Effector memory CD8-positive, alpha-beta T cell (primary cell): Measurements from ENCODE around the gene NPHP1.
A peak's percentile ranks its signal among the peaks of the same experiment; 100 is the strongest.

ENCODE experiments used
- ATAC-seq: fragments of 150-1000 bp; cut with Tn5 transposase; replicated peaks from 2 replicates; pipeline ENCODE4 v1.10.0; 2021; ENCODE audit warnings: mild to moderate bottlenecking, moderate library complexity
- DNase-seq, 3 experiments: peaks; one replicate each; pipeline ENCODE4 v3.0.0; 2021
- H3K27ac Mint-ChIP-seq, 2 donors: one replicate each; pipeline ENCODE4 v1.8.0; 2022; ENCODE audit warnings: mild to moderate bottlenecking in 2 of 2, mixed read lengths in 2 of 2, moderate library complexity in 2 of 2
- H3K27me3 Mint-ChIP-seq, 2 donors: one replicate each; pipeline ENCODE4 v1.8.0; 2022; ENCODE audit warnings: mixed read lengths in 2 of 2
- H3K36me3 Mint-ChIP-seq: one replicate; pipeline ENCODE4 v1.8.0; 2022; ENCODE audit warnings: mild to moderate bottlenecking, moderate library complexity, mixed read lengths; ENCODE audit not compliant: insufficient read depth
- H3K4me1 Mint-ChIP-seq, 2 donors: one replicate each; pipeline ENCODE4 v1.8.0; 2022; ENCODE audit warnings: low read depth in 2 of 2, mixed read lengths in 2 of 2
- H3K4me3 Mint-ChIP-seq, 2 donors: one replicate each; pipeline ENCODE4 v1.8.0; 2022; ENCODE audit warnings: mild to moderate bottlenecking in 2 of 2, mixed read lengths in 2 of 2, moderate library complexity in 2 of 2
- H3K9me3 Mint-ChIP-seq, 2 donors: one replicate each; pipeline ENCODE4 v1.8.0; 2022; ENCODE audit warnings: mixed read lengths in 2 of 2

NPHP1 gene

GRCh38 chr2:110134025-110134424, 70.8 kb downstream of the NPHP1 start:
- DNase-seq (no peak), ATAC-seq (no peak)
- Mint-ChIP-seq H3K9me3 (no peaks in the 10 kb centered on the region), H3K27ac (no peak overlapping the region), H3K4me3 (no peak overlapping the region), H3K36me3 (no peaks in the 10 kb centered on the region), H3K27me3 (peaks cover 0 to under 1% of the 10 kb centered on the region in 2 donors), H3K4me1 (no peaks in the 10 kb centered on the region)

- H3K27ac Mint-ChIP-seq, result no peak overlapping the region
- H3K9me3 Mint-ChIP-seq, result no peaks in the 10 kb centered on the region
- no peaks in the 10 kb centered on the region for H3K27me3 Mint-ChIP-seq
- ATAC-seq, result no peak
- H3K36me3 Mint-ChIP-seq, result no peaks in the 10 kb centered on the region
- H3K4me3 Mint-ChIP-seq, result no peak overlapping the region
- no peaks in the 10 kb centered on the region for H3K4me1 Mint-ChIP-seq
- no peak for DNase-seq
Observed at GRCh38 chr2:110131166-110131565, 73.6 kb downstream of the NPHP1 start.

- H3K36me3 Mint-ChIP-seq, result no peaks in the 10 kb centered on the region
- no peaks in the 10 kb centered on the region for H3K9me3 Mint-ChIP-seq
- no peak overlapping the region for H3K4me3 Mint-ChIP-seq
- ATAC-seq, result no peak
- no peak overlapping the region for H3K27ac Mint-ChIP-seq
- H3K4me1 Mint-ChIP-seq, result no peaks in the 10 kb centered on the region
- no peaks in the 10 kb centered on the region for H3K27me3 Mint-ChIP-seq
- DNase-seq, result no peak
Observed at GRCh38 chr2:110130757-110131156, 74.1 kb downstream of the NPHP1 start.

- H3K27me3 Mint-ChIP-seq, result no peaks in the 10 kb centered on the region
- H3K4me3 Mint-ChIP-seq, result no peak overlapping the region
- H3K4me1 Mint-ChIP-seq, result no peaks in the 10 kb centered on the region
- ATAC-seq (no peak), DNase-seq (no peak)
- H3K36me3 Mint-ChIP-seq, result no peaks in the 10 kb centered on the region
- no peak overlapping the region for H3K27ac Mint-ChIP-seq
- no peaks in the 10 kb centered on the region for H3K9me3 Mint-ChIP-seq
Observed at GRCh38 chr2:110126906-110127305, 77.9 kb downstream of the NPHP1 start.

GRCh38 chr2:110126086-110126773, 78.6 kb downstream of the NPHP1 start:
- ATAC-seq (no peak), DNase-seq (no peak)
- no peak overlapping the region for H3K27ac Mint-ChIP-seq
- H3K4me1 Mint-ChIP-seq, result no peaks in the 10 kb centered on the region
- no peaks in the 10 kb centered on the region for H3K36me3 Mint-ChIP-seq
- no peaks in the 10 kb centered on the region for H3K9me3 Mint-ChIP-seq
- peaks cover 0 to 1% of the 10 kb centered on the region in 2 donors for H3K27me3 Mint-ChIP-seq
- H3K4me3 Mint-ChIP-seq, result no peak overlapping the region

GRCh38 chr2:110124939-110125691, 79.7 kb downstream of the NPHP1 start:
- Mint-ChIP-seq H3K36me3 (no peaks in the 10 kb centered on the region), H3K9me3 (no peaks in the 10 kb centered on the region), H3K27me3 (peaks cover 0 to 12% of the 10 kb centered on the region in 2 donors), H3K4me3 (no peak overlapping the region), H3K27ac (no peak overlapping the region), H3K4me1 (no peaks in the 10 kb centered on the region)
- ATAC-seq (no peak), DNase-seq (no peak)

- DNase-seq (no peak), ATAC-seq (no peak)
- Mint-ChIP-seq H3K36me3 (no peaks in the 10 kb centered on the region), H3K9me3 (no peaks in the 10 kb centered on the region), H3K4me3 (no peak overlapping the region), H3K4me1 (no peaks in the 10 kb centered on the region), H3K27me3 (peaks cover 8 to 13% of the 10 kb centered on the region in 2 donors), H3K27ac (no peak overlapping the region)
Observed at GRCh38 chr2:110124038-110124825, 80.6 kb downstream of the NPHP1 start.

GRCh38 chr2:110121592-110121991, 83.2 kb downstream of the NPHP1 start:
- H3K27ac Mint-ChIP-seq, result no peak overlapping the region
- no peaks in the 10 kb centered on the region for H3K4me1 Mint-ChIP-seq
- no peak overlapping the region for H3K4me3 Mint-ChIP-seq
- H3K9me3 Mint-ChIP-seq, result no peaks in the 10 kb centered on the region
- DNase-seq, result no peak
- peaks cover 31 to 34% of the 10 kb centered on the region in 2 donors for H3K27me3 Mint-ChIP-seq
- ATAC-seq, result no peak
- H3K36me3 Mint-ChIP-seq, result no peaks in the 10 kb centered on the region

GRCh38 chr2:110121052-110121334, 83.8 kb downstream of the NPHP1 start:
- Mint-ChIP-seq H3K27me3 (peaks cover 37 to 40% of the 10 kb centered on the region in 2 donors), H3K36me3 (no peaks in the 10 kb centered on the region), H3K4me3 (no peak overlapping the region), H3K4me1 (no peaks in the 10 kb centered on the region), H3K27ac (no peak overlapping the region), H3K9me3 (no peaks in the 10 kb centered on the region)
- ATAC-seq (no peak), DNase-seq (no peak)

GRCh38 chr2:110120171-110121051, 84.4 kb downstream of the NPHP1 start:
- no peaks in the 10 kb centered on the region for H3K9me3 Mint-ChIP-seq
- ATAC-seq, result no peak
- DNase-seq, result no peak
- H3K27me3 Mint-ChIP-seq, result peaks cover 38 to 46% of the 10 kb centered on the region in 2 donors
- no peak overlapping the region for H3K4me3 Mint-ChIP-seq
- H3K4me1 Mint-ChIP-seq, result no peaks in the 10 kb centered on the region
- H3K27ac Mint-ChIP-seq, result no peak overlapping the region
- no peaks in the 10 kb centered on the region for H3K36me3 Mint-ChIP-seq

GRCh38 chr2:110116033-110116710, 88.6 kb downstream of the NPHP1 start:
- H3K4me1 Mint-ChIP-seq, result no peaks in the 10 kb centered on the region
- no peaks in the 10 kb centered on the region for H3K36me3 Mint-ChIP-seq
- no peak for ATAC-seq
- H3K9me3 Mint-ChIP-seq, result no peaks in the 10 kb centered on the region
- H3K4me3 Mint-ChIP-seq, result peak overlapping the region in 1 of 2 donors; percentile 30
- peaks cover 68 to 84% of the 10 kb centered on the region in 2 donors for H3K27me3 Mint-ChIP-seq
- no peak overlapping the region for H3K27ac Mint-ChIP-seq
- DNase-seq, result no peak

GRCh38 chr2:110115291-110116032, 89.4 kb downstream of the NPHP1 start, which contains the start of gene MALL:
TSS of gene MALL (minus strand) at chr2:110115822. CDS start at chr2:110115792, 30 bp downstream.
- Mint-ChIP-seq H3K4me1 (no peaks in the 10 kb centered on the region), H3K27me3 (peaks cover 67 to 91% of the 10 kb centered on the region in 2 donors), H3K9me3 (no peaks in the 10 kb centered on the region), H3K36me3 (no peaks in the 10 kb centered on the region), H3K27ac (no peak within 1 kb of the TSS), H3K4me3 (peak within 1 kb of the TSS in 1 of 2 donors; percentile 30)
- DNase-seq (no peak), ATAC-seq (no peak)
